ENCODE results near the gene HS6ST3.
"Not testable (repeated sequence)": the region's sequence is repeated elsewhere in the genome, so short reads cannot be mapped to it uniquely, and the experiment has no call there.

The HS6ST3 gene

GRCh38 chr13:96091164-96092117 is 1.5 kb downstream of the HS6ST3 start:
- no peak for DNase-seq (ENCODE audit: low spot score)

- no peak for DNase-seq (ENCODE audit: low spot score)
Observed at GRCh38 chr13:96093296-96094006, 3.5 kb downstream of the HS6ST3 start.

GRCh38 chr13:96100457-96101220 is 10.7 kb downstream of the HS6ST3 start:
- DNase-seq (ENCODE audit: low spot score): no peak

GRCh38 chr13:96104516-96104915 is 14.6 kb downstream of the HS6ST3 start:
- no peak for DNase-seq (ENCODE audit: low spot score)

GRCh38 chr13:96108072-96108471 is 18.2 kb downstream of the HS6ST3 start:
- not testable (repeated sequence) for DNase-seq (ENCODE audit: low spot score)

- no peak for DNase-seq (ENCODE audit: low spot score)
Observed at GRCh38 chr13:96109125-96109524, 19.2 kb downstream of the HS6ST3 start.

GRCh38 chr13:96112936-96113335 is 23.0 kb downstream of the HS6ST3 start:
- DNase-seq (ENCODE audit: low spot score): no peak

- not testable (repeated sequence) for DNase-seq (ENCODE audit: low spot score)
Observed at GRCh38 chr13:96115368-96115767, 25.5 kb downstream of the HS6ST3 start.

GRCh38 chr13:96119921-96120320 is 30.0 kb downstream of the HS6ST3 start:
- no peak for DNase-seq (ENCODE audit: low spot score)

- no peak for DNase-seq (ENCODE audit: low spot score)
Observed at GRCh38 chr13:96130818-96131340, 41.0 kb downstream of the HS6ST3 start.

- peak; percentile 60 for DNase-seq (ENCODE audit: low spot score)
Observed at GRCh38 chr13:96141032-96141431, 51.1 kb downstream of the HS6ST3 start.

- no peak for DNase-seq (ENCODE audit: low spot score)
Observed at GRCh38 chr13:96159725-96160124, 69.8 kb downstream of the HS6ST3 start.

GRCh38 chr13:96161141-96161540 is 71.2 kb downstream of the HS6ST3 start:
- DNase-seq (ENCODE audit: low spot score): no peak

GRCh38 chr13:96165840-96166239 is 75.9 kb downstream of the HS6ST3 start:
- no peak for DNase-seq (ENCODE audit: low spot score)

GRCh38 chr13:96172066-96172465 is 82.2 kb downstream of the HS6ST3 start:
- DNase-seq (ENCODE audit: low spot score): no peak

GRCh38 chr13:96178759-96179158 is 88.9 kb downstream of the HS6ST3 start:
- DNase-seq (ENCODE audit: low spot score): no peak

GRCh38 chr13:96179309-96179708 is 89.4 kb downstream of the HS6ST3 start:
- no peak for DNase-seq (ENCODE audit: low spot score)

GRCh38 chr13:96181911-96182310 is 92.0 kb downstream of the HS6ST3 start:
- DNase-seq (ENCODE audit: low spot score): no peak

- no peak for DNase-seq (ENCODE audit: low spot score)
Observed at GRCh38 chr13:96185818-96186217, 95.9 kb downstream of the HS6ST3 start.

GRCh38 chr13:96191367-96191766 is 101.5 kb downstream of the HS6ST3 start:
- DNase-seq (ENCODE audit: low spot score): no peak

- no peak for DNase-seq (ENCODE audit: low spot score)
Observed at GRCh38 chr13:96193728-96194310, 103.9 kb downstream of the HS6ST3 start.

- DNase-seq (ENCODE audit: low spot score): no peak
Observed at GRCh38 chr13:96198038-96198437, 108.1 kb downstream of the HS6ST3 start.
